ENCODE data around the gene BMPER. TPM values are rescaled to one million over a fixed set of nuclear protein-coding genes. Genes with fewer than 3 reads are reported as not detected.

The BMPER gene
- polyA plus RNA-seq, 1 of the 3 experiments (the other 2 are of a cell fraction): 20.0 TPM

DNA sequence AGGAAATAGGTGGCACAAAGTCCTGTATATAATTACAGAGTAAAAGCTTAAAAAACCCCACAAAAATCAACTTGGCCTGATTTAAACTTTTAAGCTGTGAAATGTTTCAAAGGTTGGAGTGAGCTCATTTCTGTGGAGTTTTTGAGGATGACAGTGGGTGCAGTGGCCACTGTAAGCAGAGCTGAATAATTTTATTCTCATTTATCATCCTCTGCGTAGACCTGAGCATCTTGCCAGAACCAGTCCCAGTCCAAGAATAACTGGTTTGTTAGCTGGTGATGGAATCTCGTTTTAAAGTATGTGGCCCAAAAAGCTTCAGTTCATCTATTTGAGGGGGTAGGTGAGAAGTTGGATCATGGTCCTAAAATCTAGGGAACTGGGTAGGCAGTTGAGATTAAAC lies 4.4 kb downstream of the BMPER start (continued):
- no peak for TF ChIP-seq FOSL2 (IDR thresholded peaks at IDR 0.05; ENCODE audit: borderline replicate concordance, low read depth)
- no peak for TF ChIP-seq ELF1 (IDR thresholded peaks at IDR 0.05)
- TF ChIP-seq EZH2phosphoT487 (IDR thresholded peaks at IDR 0.05; ENCODE audit: borderline replicate concordance, low read depth): no peak

DNA sequence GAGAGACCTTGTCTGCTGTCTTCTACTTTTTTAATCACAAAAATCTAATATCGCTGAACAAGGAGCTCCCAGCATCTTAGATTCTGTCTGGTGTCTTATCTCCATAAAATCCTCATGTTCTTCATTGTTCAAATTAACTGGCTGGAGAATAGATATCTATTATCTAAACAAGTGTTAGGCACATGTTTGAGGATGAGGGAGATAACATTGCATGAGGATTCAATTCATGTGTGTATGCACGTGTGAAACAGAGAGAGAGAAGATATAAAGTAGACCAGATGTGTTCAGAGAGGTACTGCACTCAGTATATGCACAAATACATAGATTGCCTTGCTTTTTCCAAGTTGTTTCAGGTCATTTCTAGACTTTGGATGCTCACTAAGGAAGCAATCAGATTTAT lies 5.4 kb downstream of the BMPER start:
- H3K9ac ChIP-seq: no peak overlapping the region
- no peaks in the 10 kb centered on the region for H3K36me3 ChIP-seq (replicated peaks in 1 of 2; ENCODE audit: control insufficient read depth in 1 of 2, insufficient read depth in 2 of 2, low read length in 1 of 2)
- CTCF ChIA-PET: interaction anchor here (1.6 to 8.6 kb wide), 5 partner anchors 16 to 667 kb away, joined by 4 to 97 read pairs (median 11); no protein-coding TSS in a partner anchor
- H4K20me1 ChIP-seq (ENCODE audit: insufficient read depth): no peaks in the 10 kb centered on the region
- no peaks in the 10 kb centered on the region for H3K9me3 ChIP-seq
- peak; percentile 27 for DNase-seq
- H3K4me2 ChIP-seq: no peak overlapping the region
- H3F3A ChIP-seq (replicated peaks; ENCODE audit: insufficient read depth): peaks cover 6% of the 10 kb centered on the region
- H3K27me3 ChIP-seq (ENCODE audit: insufficient read depth): no peaks in the 10 kb centered on the region
- peaks cover under 1 to 13% of the 10 kb centered on the region in 2 experiments; a peak in 2 of 4 replicates for H3K4me1 ChIP-seq (ENCODE audit: control insufficient read depth in 1 of 2, insufficient read depth in 2 of 2, low read depth in 1 of 2, low read length in 1 of 2)
- POLR2A ChIA-PET: no interaction called here
- H3K79me2 ChIP-seq (ENCODE audit: insufficient read depth): peaks cover 3% of the 10 kb centered on the region; the same call in 1 of the 2 replicates
- H3K4me3 ChIP-seq (ENCODE audit: low read depth in 2 of 2, low read length in 1 of 2): no peak overlapping the region
- H3K27ac ChIP-seq (ENCODE audit: low read depth in 2 of 2, low read length in 1 of 2): no peak overlapping the region
- H3K9me2 ChIP-seq: no peaks in the 10 kb centered on the region
- no peak overlapping the region for H2AFZ ChIP-seq (ENCODE audit: low read depth)
- TF ChIP-seq GATA2 (CRISPR knock-in tag; IDR thresholded peaks at IDR 0.05) (peak; percentile 42), SIN3A (IDR thresholded peaks at IDR 0.05; ENCODE audit: borderline replicate concordance, low read depth, low read length) (no peak), NRF1 (IDR thresholded peaks at IDR 0.05; ENCODE audit: low read depth, low read length) (no peak), FOSL2 (IDR thresholded peaks at IDR 0.05; ENCODE audit: borderline replicate concordance, low read depth) (no peak), EP300 (IDR thresholded peaks at IDR 0.05; ENCODE audit: borderline replicate concordance in 1 of 2, low read depth in 1 of 2, low read length in 1 of 2) (no peak; a peak in 1 of 4 replicates), JUND (IDR thresholded peaks at IDR 0.05) (no peak), RXRA (IDR thresholded peaks at IDR 0.05; ENCODE audit: borderline replicate concordance, low read depth) (no peak), FOXJ3 (CRISPR knock-in tag; IDR thresholded peaks at IDR 0.05) (no peak), CHD2 (IDR thresholded peaks at IDR 0.05; ENCODE audit: low read length, partially characterized antibody) (peak; percentile 10), RCOR1 (IDR thresholded peaks at IDR 0.05; ENCODE audit: low read length) (peak; percentile 79; the same call in 1 of the 2 replicates)
- TF ChIP-seq, protein P1, sequence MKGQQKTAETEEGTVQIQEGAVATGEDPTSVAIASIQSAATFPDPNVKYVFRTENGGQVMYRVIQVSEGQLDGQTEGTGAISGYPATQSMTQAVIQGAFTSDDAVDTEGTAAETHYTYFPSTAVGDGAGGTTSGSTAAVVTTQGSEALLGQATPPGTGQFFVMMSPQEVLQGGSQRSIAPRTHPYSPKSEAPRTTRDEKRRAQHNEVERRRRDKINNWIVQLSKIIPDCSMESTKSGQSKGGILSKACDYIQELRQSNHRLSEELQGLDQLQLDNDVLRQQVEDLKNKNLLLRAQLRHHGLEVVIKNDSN (IDR thresholded peaks at IDR 0.05; ENCODE audit: borderline replicate concordance, low read depth): no peak
- TF ChIP-seq, protein P2, sequence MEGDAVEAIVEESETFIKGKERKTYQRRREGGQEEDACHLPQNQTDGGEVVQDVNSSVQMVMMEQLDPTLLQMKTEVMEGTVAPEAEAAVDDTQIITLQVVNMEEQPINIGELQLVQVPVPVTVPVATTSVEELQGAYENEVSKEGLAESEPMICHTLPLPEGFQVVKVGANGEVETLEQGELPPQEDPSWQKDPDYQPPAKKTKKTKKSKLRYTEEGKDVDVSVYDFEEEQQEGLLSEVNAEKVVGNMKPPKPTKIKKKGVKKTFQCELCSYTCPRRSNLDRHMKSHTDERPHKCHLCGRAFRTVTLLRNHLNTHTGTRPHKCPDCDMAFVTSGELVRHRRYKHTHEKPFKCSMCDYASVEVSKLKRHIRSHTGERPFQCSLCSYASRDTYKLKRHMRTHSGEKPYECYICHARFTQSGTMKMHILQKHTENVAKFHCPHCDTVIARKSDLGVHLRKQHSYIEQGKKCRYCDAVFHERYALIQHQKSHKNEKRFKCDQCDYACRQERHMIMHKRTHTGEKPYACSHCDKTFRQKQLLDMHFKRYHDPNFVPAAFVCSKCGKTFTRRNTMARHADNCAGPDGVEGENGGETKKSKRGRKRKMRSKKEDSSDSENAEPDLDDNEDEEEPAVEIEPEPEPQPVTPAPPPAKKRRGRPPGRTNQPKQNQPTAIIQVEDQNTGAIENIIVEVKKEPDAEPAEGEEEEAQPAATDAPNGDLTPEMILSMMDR (IDR thresholded peaks at IDR 0.05): no peak
- TF ChIP-seq, protein P3, sequence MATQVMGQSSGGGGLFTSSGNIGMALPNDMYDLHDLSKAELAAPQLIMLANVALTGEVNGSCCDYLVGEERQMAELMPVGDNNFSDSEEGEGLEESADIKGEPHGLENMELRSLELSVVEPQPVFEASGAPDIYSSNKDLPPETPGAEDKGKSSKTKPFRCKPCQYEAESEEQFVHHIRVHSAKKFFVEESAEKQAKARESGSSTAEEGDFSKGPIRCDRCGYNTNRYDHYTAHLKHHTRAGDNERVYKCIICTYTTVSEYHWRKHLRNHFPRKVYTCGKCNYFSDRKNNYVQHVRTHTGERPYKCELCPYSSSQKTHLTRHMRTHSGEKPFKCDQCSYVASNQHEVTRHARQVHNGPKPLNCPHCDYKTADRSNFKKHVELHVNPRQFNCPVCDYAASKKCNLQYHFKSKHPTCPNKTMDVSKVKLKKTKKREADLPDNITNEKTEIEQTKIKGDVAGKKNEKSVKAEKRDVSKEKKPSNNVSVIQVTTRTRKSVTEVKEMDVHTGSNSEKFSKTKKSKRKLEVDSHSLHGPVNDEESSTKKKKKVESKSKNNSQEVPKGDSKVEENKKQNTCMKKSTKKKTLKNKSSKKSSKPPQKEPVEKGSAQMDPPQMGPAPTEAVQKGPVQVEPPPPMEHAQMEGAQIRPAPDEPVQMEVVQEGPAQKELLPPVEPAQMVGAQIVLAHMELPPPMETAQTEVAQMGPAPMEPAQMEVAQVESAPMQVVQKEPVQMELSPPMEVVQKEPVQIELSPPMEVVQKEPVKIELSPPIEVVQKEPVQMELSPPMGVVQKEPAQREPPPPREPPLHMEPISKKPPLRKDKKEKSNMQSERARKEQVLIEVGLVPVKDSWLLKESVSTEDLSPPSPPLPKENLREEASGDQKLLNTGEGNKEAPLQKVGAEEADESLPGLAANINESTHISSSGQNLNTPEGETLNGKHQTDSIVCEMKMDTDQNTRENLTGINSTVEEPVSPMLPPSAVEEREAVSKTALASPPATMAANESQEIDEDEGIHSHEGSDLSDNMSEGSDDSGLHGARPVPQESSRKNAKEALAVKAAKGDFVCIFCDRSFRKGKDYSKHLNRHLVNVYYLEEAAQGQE (IDR thresholded peaks at IDR 0.05; ENCODE audit: low read depth, low read length): no peak
- WGBS (ENCODE audit: low lambda C conversion rate): 59% methylated on average over 2 of the region's 2 CpGs
